HepG2 (cell line): ENCODE results near the gene TACC2. TPM values are rescaled to one million over a fixed set of nuclear protein-coding genes. Genes with fewer than 3 reads are reported as not detected.

ENCODE experiments used
- BHLHE40 ChIP-seq: IDR thresholded peaks from 2 replicates; pipeline ENCODE4 v1.6.1; 2011; ENCODE audit warnings: low read length, improper control_type of control experiment
- CSRNP1 ChIP-seq: sonication (generic); formaldehyde crosslinking; IDR thresholded peaks from 2 replicates; pipeline ENCODE4 v1.8.1; 2023; ENCODE audit warnings: mild to moderate bottlenecking, missing genetic modification reagents
- FOSL2 ChIP-seq: sonication (generic); formaldehyde crosslinking; IDR thresholded peaks from 2 replicates; pipeline ENCODE4 v1.4.0; 2020; ENCODE audit warnings: missing genetic modification reagents
- FOXP1 ChIP-seq, 2 experiments: fragments of 450-650 bp in 1 of 2; IDR thresholded peaks; 2 replicates each; pipeline ENCODE4 v1.6.1; 2017 to 2018; ENCODE audit warnings: antibody characterized with exemption in 1 of 2
- JDP2 ChIP-seq: sonication (generic); formaldehyde crosslinking; IDR thresholded peaks from 2 replicates; pipeline ENCODE4 v1.8.1; 2022; ENCODE audit warnings: missing genetic modification reagents, borderline replicate concordance
- KAT8 ChIP-seq: IDR thresholded peaks from 2 replicates; pipeline ENCODE4 v1.6.1; 2016; ENCODE audit warnings: missing genetic modification reagents, missing compliant biosample characterization
- KDM5B ChIP-seq: sonication (generic); formaldehyde crosslinking; IDR thresholded peaks from 2 replicates; pipeline ENCODE4 v1.4.0; 2020; ENCODE audit warnings: missing genetic modification reagents, mild to moderate bottlenecking, borderline replicate concordance
- KLF15 ChIP-seq: sonication (generic); formaldehyde crosslinking; IDR thresholded peaks from 2 replicates; pipeline ENCODE4 v1.8.1; 2023; ENCODE audit warnings: borderline replicate concordance, mild to moderate bottlenecking, inconsistent platforms, missing genetic modification reagents, mixed read lengths
- MTA1 ChIP-seq: sonication (generic); formaldehyde crosslinking; IDR thresholded peaks from 2 replicates; pipeline ENCODE4 v1.4.0; 2020; ENCODE audit warnings: missing genetic modification reagents, mild to moderate bottlenecking, borderline replicate concordance
- PHF21A ChIP-seq: sonication (generic); formaldehyde crosslinking; IDR thresholded peaks from 2 replicates; pipeline ENCODE4 v1.5.0; 2020; ENCODE audit warnings: mild to moderate bottlenecking, missing genetic modification reagents
- SIN3A ChIP-seq: IDR thresholded peaks from 2 replicates; pipeline ENCODE4 v1.6.1; 2011; ENCODE audit warnings: low read depth, mild to moderate bottlenecking, control low read depth, low read length, borderline replicate concordance
- SMAD1 ChIP-seq: sonication (generic); formaldehyde crosslinking; IDR thresholded peaks from 2 replicates; pipeline ENCODE4 v1.4.0; 2020; ENCODE audit warnings: missing genetic modification reagents, low read depth, mild to moderate bottlenecking, borderline replicate concordance
- SRSF4 ChIP-seq: fragments of 200-400 bp; formaldehyde crosslinking; IDR thresholded peaks from one replicate; pipeline ENCODE4 v1.6.1; 2018; ENCODE audit warnings: mild to moderate bottlenecking, low read depth, low read length, moderate library complexity; ENCODE audit not compliant: poor library complexity, severe bottlenecking
- TEF ChIP-seq: sonication (generic); formaldehyde crosslinking; IDR thresholded peaks from 2 replicates; pipeline ENCODE4 v1.5.0; 2020; ENCODE audit warnings: missing genetic modification reagents
- ZC3H13 ChIP-seq: sonication (generic); formaldehyde crosslinking; IDR thresholded peaks from 2 replicates; pipeline ENCODE4 v1.8.1; 2023; ENCODE audit warnings: mild to moderate bottlenecking, missing genetic modification reagents, moderate library complexity
- ZNF18 ChIP-seq: sonication (generic); formaldehyde crosslinking; IDR thresholded peaks from 2 replicates; pipeline ENCODE4 v1.8.0; 2022; ENCODE audit warnings: mild to moderate bottlenecking, missing genetic modification reagents; ENCODE audit not compliant: insufficient replicate concordance
- ZNF274 ChIP-seq: sonication (generic); formaldehyde crosslinking; IDR thresholded peaks from 2 replicates; pipeline ENCODE4 v1.5.1; 2020; ENCODE audit warnings: mild to moderate bottlenecking, missing genetic modification reagents
- ZNF292 ChIP-seq: sonication (generic); formaldehyde crosslinking; IDR thresholded peaks from 2 replicates; pipeline ENCODE4 v1.8.1; 2022; ENCODE audit warnings: mild to moderate bottlenecking, low read depth, missing genetic modification reagents, borderline replicate concordance
- ZNF605 ChIP-seq: sonication (generic); formaldehyde crosslinking; IDR thresholded peaks from 2 replicates; pipeline ENCODE4 v1.8.0; 2022; ENCODE audit warnings: mild to moderate bottlenecking, missing genetic modification reagents
- ZNF770 ChIP-seq: sonication (generic); formaldehyde crosslinking; IDR thresholded peaks from 2 replicates; pipeline ENCODE4 v1.5.0; 2020; ENCODE audit warnings: mild to moderate bottlenecking, missing genetic modification reagents
- ZNF816 ChIP-seq: sonication (generic); formaldehyde crosslinking; IDR thresholded peaks from 2 replicates; pipeline ENCODE4 v1.8.0; 2022; ENCODE audit warnings: missing genetic modification reagents, mild to moderate bottlenecking, borderline replicate concordance
- ZNF878 ChIP-seq: sonication (generic); formaldehyde crosslinking; IDR thresholded peaks from 2 replicates; pipeline ENCODE4 v1.8.1; 2023; ENCODE audit warnings: mild to moderate bottlenecking, missing genetic modification reagents, moderate library complexity
- polyA plus RNA-seq, 8 experiments: library from polyadenylated mRNA; depleted of rRNA in 3 of 8; stranded (reverse) in 7 of 8; unstranded in 1 of 8; fragments of >200 nt; fragmentation: Illumina TruSeq in 4 of 8; extraction: Trizol in 4 of 8; gene quantifications; 2 replicates each; pipeline versions ENCODE4 v1.2.1 to v1.2.3, GENCODE V29; 2011 to 2016; ENCODE audit warnings: low read depth in 4 of 8, missing spikeins in 1 of 8, mixed read lengths in 1 of 8; ENCODE audit not compliant: insufficient read depth in 1 of 8
- total RNA-seq, 5 experiments: library from RNA; depleted of rRNA; stranded (reverse); fragments of >200 nt; fragmentation: Illumina TruSeq; extraction: Trizol; gene quantifications; 2 replicates each; pipeline ENCODE4 v1.2.3, GENCODE V29; 2016; ENCODE audit warnings: low read depth in 1 of 5

TACC2 gene
- total and polyA plus RNA-seq, 2 of the 13 experiments (the other 11 are each of a cell fraction or from before 2014, with no cell fraction given): 11.8 to 16.0 TPM

GRCh38 chr10:122054048-122055025 is 65.4 kb downstream of the TACC2 start (continued):
- TF ChIP-seq ZNF18: peak; percentile 42
- TF ChIP-seq SRSF4: no peak
- 0 out of 2 replicates have a peak, but pooled peaks have one; percentile 37 for TF ChIP-seq ZC3H13 (CRISPR knock-in tag)
- no peak for TF ChIP-seq KAT8 (CRISPR knock-in tag)
- no peak for TF ChIP-seq ZNF770 (CRISPR knock-in tag)
- TF ChIP-seq BHLHE40: 0 out of 2 replicates have a peak, but pooled peaks have one; percentile 17
- TF ChIP-seq ZNF878 (CRISPR knock-in tag): 0 out of 2 replicates have a peak, but pooled peaks have one; percentile 39
- peak; percentile 15; the same call in 1 of the 2 replicates for TF ChIP-seq ZNF605
- peak; percentile 37; the same call in 1 of the 2 replicates for TF ChIP-seq PHF21A
- TF ChIP-seq ZNF292: no peak; the same call in 1 of the 2 replicates
- peak; percentile 57 for TF ChIP-seq MTA1 (CRISPR knock-in tag)
- no peak for TF ChIP-seq TEF (CRISPR knock-in tag)
- no peak for TF ChIP-seq ZNF274 (CRISPR knock-in tag)
- peak; percentile 28 for TF ChIP-seq FOSL2 (CRISPR knock-in tag)
- no peak for TF ChIP-seq SIN3A
- TF ChIP-seq KLF15: no peak
- no peak for TF ChIP-seq JDP2 (CRISPR knock-in tag)
- no peak for TF ChIP-seq ZNF816 (CRISPR knock-in tag)
- TF ChIP-seq FOXP1 (IDR thresholded peaks at IDR 0.05): no peak
- peak; percentile 10; the same call in 1 of the 2 replicates for TF ChIP-seq FOXP1 (CRISPR knock-in tag; IDR thresholded peaks at IDR 0.05)
- TF ChIP-seq SMAD1 (CRISPR knock-in tag): no peak
- no peak for TF ChIP-seq KDM5B (CRISPR knock-in tag)
- TF ChIP-seq CSRNP1: 0 out of 2 replicates have a peak, but pooled peaks have one; percentile 34
